H1 (cell line): Measurements from ENCODE around the gene IL37. TPM values are rescaled to one million over a fixed set of nuclear protein-coding genes. Genes with fewer than 3 reads are reported as not detected.

Experiments
- CTCF ChIA-PET: fragments of 300-600 bp; sonication (Branson Sonifier 250); formaldehyde crosslinking; loops from one replicate; lab custom pipeline; 2021; ENCODE audit not compliant: partially characterized antibody; lab: Charles Lee
- POLR2A ChIA-PET: fragments of 300-600 bp; sonication (Branson Sonifier 250); formaldehyde crosslinking; loops from one replicate; lab custom pipeline; 2021; ENCODE audit warnings: inconsistent platforms; ENCODE audit not compliant: partially characterized antibody; lab: Charles Lee
- DNase-seq, 2 experiments: peaks; one replicate each; pipeline versions ENCODE4 v3.0.0 to v3.0.0-alpha.2; 2010 to 2022; ENCODE audit warnings: low spot score in 2 of 2, low read depth in 1 of 2, mixed read lengths in 1 of 2
- FAIRE-seq: peaks from 2 replicates; lab custom pipeline; 2011; peaks lifted over from hg19 to GRCh38; lab: Jason Lieb, UNC
- H2AFZ ChIP-seq: 2 replicates; pipeline ENCODE4 v1.8.1; 2012; ENCODE audit warnings: low read length, inconsistent platforms
- H2AK5ac ChIP-seq: 2 replicates; pipeline ENCODE4 v1.6.1; 2013; ENCODE audit warnings: low read depth, low read length
- H2BK120ac ChIP-seq: replicated peaks from 2 replicates; pipeline ENCODE3; 2013; ENCODE audit warnings: low read depth, low read length, inconsistent platforms
- H2BK12ac ChIP-seq: 2 replicates; pipeline ENCODE4 v1.6.1; 2013; ENCODE audit warnings: low read depth, low read length
- H2BK15ac ChIP-seq: 2 replicates; pipeline ENCODE4 v1.6.1; 2013; ENCODE audit warnings: low read length
- H2BK20ac ChIP-seq: 2 replicates; pipeline ENCODE4 v1.6.1; 2013; ENCODE audit warnings: low read length
- H2BK5ac ChIP-seq: 2 replicates; pipeline ENCODE4 v1.6.1; 2013; ENCODE audit warnings: low read depth, low read length
- H3K14ac ChIP-seq: 2 replicates; pipeline ENCODE4 v1.6.1; 2013; ENCODE audit warnings: inconsistent platforms; ENCODE audit not compliant: insufficient read length
- H3K18ac ChIP-seq: 2 replicates; pipeline ENCODE4 v1.6.1; 2013; ENCODE audit warnings: low read length; ENCODE audit errors: extremely low read depth
- H3K23ac ChIP-seq: 2 replicates; pipeline ENCODE4 v1.6.1; 2013; ENCODE audit warnings: inconsistent platforms; ENCODE audit not compliant: insufficient read length
- H3K23me2 ChIP-seq: 2 replicates; pipeline ENCODE4 v1.6.1; 2013; ENCODE audit warnings: low read depth, low read length
- H3K27ac ChIP-seq: 2 replicates; pipeline ENCODE4 v1.6.1; 2011; ENCODE audit warnings: low read depth, low read length, inconsistent platforms
- H3K27me3 ChIP-seq, 4 experiments: replicated peaks in 1 of 4; 1 replicate in 1 of 4; 2 replicates in 3 of 4; pipeline versions ENCODE4 v1.6.1 to v1.8.1; 2011 to 2013; ENCODE audit warnings: low read length in 3 of 4, mild to moderate bottlenecking in 3 of 4, inconsistent platforms in 2 of 4, mixed read lengths in 2 of 4, moderate library complexity in 1 of 4; ENCODE audit not compliant: control insufficient read depth in 3 of 4, insufficient read depth in 3 of 4; ENCODE audit errors: extremely low read depth in 1 of 4
- H3K36me3 ChIP-seq, 4 experiments: 2 replicates each; pipeline versions ENCODE4 v1.6.1 to v1.8.1; 2011 to 2013; ENCODE audit warnings: mild to moderate bottlenecking in 4 of 4, low read length in 3 of 4, moderate library complexity in 2 of 4, control low read depth in 1 of 4, inconsistent platforms in 1 of 4; ENCODE audit not compliant: insufficient read depth in 4 of 4, control insufficient read depth in 2 of 4
- H3K4ac ChIP-seq: replicated peaks from 2 replicates; pipeline ENCODE3; 2013; ENCODE audit warnings: low read length, low read depth, mixed read lengths, inconsistent platforms; ENCODE audit not compliant: insufficient read length
- H3K4me1 ChIP-seq, 4 experiments: replicated peaks in 1 of 4; 1 replicate in 1 of 4; 2 replicates in 3 of 4; pipeline versions ENCODE4 v1.6.1 to v1.8.1; 2011 to 2013; ENCODE audit warnings: low read length in 3 of 4, inconsistent platforms in 2 of 4, mixed read lengths in 1 of 4; ENCODE audit not compliant: insufficient read depth in 4 of 4, control insufficient read depth in 3 of 4
- H3K4me2 ChIP-seq, 2 experiments: 2 replicates each; pipeline versions ENCODE4 v1.6.1 to v1.8.1; 2011 to 2013; ENCODE audit warnings: low read depth in 2 of 2, low read length in 2 of 2, control low read depth in 1 of 2, inconsistent platforms in 1 of 2, mild to moderate bottlenecking in 1 of 2; ENCODE audit not compliant: insufficient read depth in 1 of 2
- H3K4me3 ChIP-seq, 4 experiments: fragments of 200-600, 300-600 bp in 1 of 4; sonication (generic), shearing (Covaris generic), sonication (Bioruptor Twin) in 1 of 4; 2 replicates each; pipeline versions ENCODE4 v1.5.1 to v1.8.1; 2011 to 2016; ENCODE audit warnings: low read length in 4 of 4, low read depth in 3 of 4, control low read depth in 2 of 4, inconsistent platforms in 2 of 4, mild to moderate bottlenecking in 2 of 4, mixed read lengths in 1 of 4, moderate library complexity in 1 of 4; ENCODE audit not compliant: insufficient read depth in 2 of 4; ENCODE audit errors: extremely low read depth in 1 of 4
- H3K56ac ChIP-seq: replicated peaks from 2 replicates; pipeline ENCODE3; 2013; ENCODE audit warnings: low read depth, mild to moderate bottlenecking, mixed read lengths, low read length, inconsistent platforms; ENCODE audit not compliant: insufficient read length
- H3K79me1 ChIP-seq: 2 replicates; pipeline ENCODE4 v1.6.1; 2013; ENCODE audit warnings: low read depth, low read length, control low read depth
- H3K79me2 ChIP-seq, 2 experiments: 2 replicates each; pipeline versions ENCODE4 v1.6.1 to v1.8.1; 2012 to 2013; ENCODE audit warnings: low read length in 2 of 2, mild to moderate bottlenecking in 2 of 2, inconsistent platforms in 1 of 2; ENCODE audit not compliant: insufficient read depth in 2 of 2, control insufficient read depth in 1 of 2
- H3K9ac ChIP-seq, 4 experiments: replicated peaks in 1 of 4; 1 replicate in 1 of 4; 2 replicates in 3 of 4; pipeline versions ENCODE4 v1.6.1 to v1.8.1; 2011 to 2013; ENCODE audit warnings: low read depth in 3 of 4, low read length in 3 of 4, control low read depth in 2 of 4, mild to moderate bottlenecking in 2 of 4, moderate library complexity in 2 of 4, inconsistent platforms in 1 of 4; ENCODE audit errors: extremely low read depth in 1 of 4
- H3K9me3 ChIP-seq, 2 experiments: 2 replicates each; pipeline versions ENCODE4 v1.6.1 to v1.8.1; 2012 to 2013; ENCODE audit warnings: mild to moderate bottlenecking in 2 of 2, moderate library complexity in 2 of 2, control low read depth in 1 of 2, inconsistent platforms in 1 of 2, low read depth in 1 of 2, low read length in 1 of 2, mixed read lengths in 1 of 2; ENCODE audit not compliant: insufficient read depth in 2 of 2
- H4K20me1 ChIP-seq, 2 experiments: replicated peaks in 1 of 2; 2 replicates each; pipeline versions ENCODE3 to v1.8.1; 2011 to 2013; ENCODE audit warnings: inconsistent platforms in 2 of 2, low read length in 2 of 2, mild to moderate bottlenecking in 1 of 2; ENCODE audit not compliant: insufficient read depth in 2 of 2, control insufficient read depth in 1 of 2
- H4K5ac ChIP-seq: 2 replicates; pipeline ENCODE4 v1.6.1; 2013; ENCODE audit warnings: low read length, low read depth, mixed read lengths, inconsistent platforms; ENCODE audit not compliant: insufficient read length
- H4K8ac ChIP-seq: 2 replicates; pipeline ENCODE4 v1.8.0; 2013; ENCODE audit warnings: mild to moderate bottlenecking, moderate library complexity, low read length, inconsistent platforms; ENCODE audit not compliant: insufficient read depth; ENCODE audit errors: extremely low read depth
- H4K91ac ChIP-seq: replicated peaks from 2 replicates; pipeline ENCODE3; 2013; ENCODE audit warnings: low read length, mixed read lengths, inconsistent platforms; ENCODE audit not compliant: insufficient read length
- POLR2AphosphoS5 ChIP-seq: IDR thresholded peaks from 2 replicates; pipeline ENCODE4 v1.6.1; 2011; ENCODE audit warnings: low read depth, low read length
- RAD21 ChIP-seq, 2 experiments: IDR thresholded peaks in 1 of 2; conservative IDR thresholded peaks in 1 of 2; 2 replicates each; pipeline ENCODE4 v1.6.1; 2011; ENCODE audit warnings: low read depth in 2 of 2, low read length in 2 of 2, improper control_type of control experiment in 1 of 2, inconsistent platforms in 1 of 2, mild to moderate bottlenecking in 1 of 2, moderate library complexity in 1 of 2
- SRF ChIP-seq: IDR thresholded peaks from 2 replicates; pipeline ENCODE4 v1.6.1; 2011; ENCODE audit warnings: mild to moderate bottlenecking, low read depth, low read length, moderate library complexity
- TAF1 ChIP-seq: IDR thresholded peaks from 2 replicates; pipeline ENCODE4 v1.6.1; 2011; ENCODE audit warnings: mild to moderate bottlenecking, low read depth, low read length
- WGBS, 2 experiments: shearing (Covaris generic) in 1 of 2; methylation state at CpG; one replicate each; pipeline versions ENCODE4 v1.1.6 to v1.1.7; 2013 to 2015; ENCODE audit warnings: low lambda C conversion rate in 2 of 2, mixed read lengths in 2 of 2, inconsistent platforms in 1 of 2, low coverage in 1 of 2, missing lambda C conversion rate in 1 of 2; ENCODE audit not compliant: insufficient replicate concordance in 2 of 2, insufficient coverage in 1 of 2, insufficient read length in 1 of 2; ENCODE audit errors: extremely low coverage in 1 of 2, missing lambda C conversion rate in 1 of 2; 5-methylcytosine and 5-hydroxymethylcytosine counted together
- polyA plus RNA-seq, 7 experiments: library from polyadenylated mRNA; depleted of rRNA in 3 of 7; stranded (reverse) in 5 of 7; unstranded in 2 of 7; fragments of >200 nt in 5 of 7; fragments of 200-250 nt in 2 of 7; gene quantifications; 1 replicate in 5 of 7; 2 replicates in 1 of 7; 4 replicates in 1 of 7; pipeline versions ENCODE4 v1.2.1 to v1.2.3, GENCODE V29; 2011 to 2013; ENCODE audit warnings: missing spikeins in 2 of 7, mixed read lengths in 2 of 7
- total RNA-seq: library from RNA; stranded (reverse); fragmentation: NEBNext Ultra II Directional; extraction: Animal tissue kit (Norgen Biotek cat#: 25700); gene quantifications from 2 replicates; pipeline ENCODE4 v1.2.1, GENCODE V29; 2021
- TF ChIP-seq, protein P1 (sequence below): IDR thresholded peaks from 2 replicates; pipeline ENCODE4 v1.6.1; 2012; ENCODE audit warnings: low read length, inconsistent platforms
- TF ChIP-seq, protein P2 (sequence below), 3 experiments: IDR thresholded peaks; 1 replicate in 2 of 3; 2 replicates in 1 of 3; pipeline versions ENCODE4 v1.5.1 to v1.6.1; 2011; ENCODE audit warnings: low read length in 3 of 3, mild to moderate bottlenecking in 3 of 3, inconsistent platforms in 2 of 3, low read depth in 1 of 3, moderate library complexity in 1 of 3; ENCODE audit not compliant: insufficient read depth in 1 of 3; ENCODE audit errors: control extremely low read depth in 1 of 3

IL37 gene
- total and polyA plus RNA-seq, 2 of the 8 experiments (the other 6 are each of a cell fraction or from before 2014, with no cell fraction given), result 0.18 TPM; not detected in 1

DNA sequence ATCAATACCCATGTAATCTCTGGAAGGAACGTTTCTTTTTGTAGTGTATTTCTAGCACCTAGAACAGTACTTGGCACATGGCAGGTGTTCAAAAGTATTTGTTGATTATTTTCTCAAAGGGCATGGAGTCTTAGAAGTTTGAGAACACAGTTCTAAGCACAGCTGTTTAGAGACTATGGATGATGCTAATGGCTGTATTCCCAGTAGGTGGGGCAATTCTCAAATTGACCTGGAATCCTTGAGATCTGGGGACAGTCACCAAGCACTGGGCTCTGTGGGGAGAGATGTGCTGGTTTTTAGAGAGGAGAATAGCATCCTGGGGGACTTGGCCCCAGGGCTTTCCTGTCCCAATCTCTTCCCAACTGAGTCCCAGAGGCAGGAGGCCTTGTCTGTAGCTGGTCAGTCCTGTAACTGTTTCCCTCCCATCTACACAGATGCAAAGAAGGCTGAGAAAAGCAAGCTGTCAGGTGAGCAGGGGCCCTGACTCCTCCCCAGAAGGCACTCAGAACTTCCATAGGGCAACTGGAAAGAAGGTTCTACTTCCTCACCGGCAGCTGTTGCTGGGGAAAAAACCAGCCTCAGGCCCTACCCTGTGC is 49.4 kb downstream of the IL37 start:
- no peak overlapping the region for H4K8ac ChIP-seq
- TF ChIP-seq, protein P1, sequence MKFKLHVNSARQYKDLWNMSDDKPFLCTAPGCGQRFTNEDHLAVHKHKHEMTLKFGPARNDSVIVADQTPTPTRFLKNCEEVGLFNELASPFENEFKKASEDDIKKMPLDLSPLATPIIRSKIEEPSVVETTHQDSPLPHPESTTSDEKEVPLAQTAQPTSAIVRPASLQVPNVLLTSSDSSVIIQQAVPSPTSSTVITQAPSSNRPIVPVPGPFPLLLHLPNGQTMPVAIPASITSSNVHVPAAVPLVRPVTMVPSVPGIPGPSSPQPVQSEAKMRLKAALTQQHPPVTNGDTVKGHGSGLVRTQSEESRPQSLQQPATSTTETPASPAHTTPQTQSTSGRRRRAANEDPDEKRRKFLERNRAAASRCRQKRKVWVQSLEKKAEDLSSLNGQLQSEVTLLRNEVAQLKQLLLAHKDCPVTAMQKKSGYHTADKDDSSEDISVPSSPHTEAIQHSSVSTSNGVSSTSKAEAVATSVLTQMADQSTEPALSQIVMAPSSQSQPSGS, result no peak
- no peak for TF ChIP-seq SRF
- TF ChIP-seq POLR2AphosphoS5, result no peak
- TF ChIP-seq TAF1, result no peak
- TF ChIP-seq RAD21 (IDR thresholded peaks at IDR 0.05 in 1 of 2, conservative IDR thresholded peaks at IDR 0.05 in 1 of 2; ENCODE audit: low read depth in 2 of 2, low read length in 2 of 2), result 0 out of 4 replicates have a peak, but pooled peaks of 1 of the 2 experiments have one; percentile 12
- TF ChIP-seq, protein P2, sequence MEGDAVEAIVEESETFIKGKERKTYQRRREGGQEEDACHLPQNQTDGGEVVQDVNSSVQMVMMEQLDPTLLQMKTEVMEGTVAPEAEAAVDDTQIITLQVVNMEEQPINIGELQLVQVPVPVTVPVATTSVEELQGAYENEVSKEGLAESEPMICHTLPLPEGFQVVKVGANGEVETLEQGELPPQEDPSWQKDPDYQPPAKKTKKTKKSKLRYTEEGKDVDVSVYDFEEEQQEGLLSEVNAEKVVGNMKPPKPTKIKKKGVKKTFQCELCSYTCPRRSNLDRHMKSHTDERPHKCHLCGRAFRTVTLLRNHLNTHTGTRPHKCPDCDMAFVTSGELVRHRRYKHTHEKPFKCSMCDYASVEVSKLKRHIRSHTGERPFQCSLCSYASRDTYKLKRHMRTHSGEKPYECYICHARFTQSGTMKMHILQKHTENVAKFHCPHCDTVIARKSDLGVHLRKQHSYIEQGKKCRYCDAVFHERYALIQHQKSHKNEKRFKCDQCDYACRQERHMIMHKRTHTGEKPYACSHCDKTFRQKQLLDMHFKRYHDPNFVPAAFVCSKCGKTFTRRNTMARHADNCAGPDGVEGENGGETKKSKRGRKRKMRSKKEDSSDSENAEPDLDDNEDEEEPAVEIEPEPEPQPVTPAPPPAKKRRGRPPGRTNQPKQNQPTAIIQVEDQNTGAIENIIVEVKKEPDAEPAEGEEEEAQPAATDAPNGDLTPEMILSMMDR (IDR thresholded peaks at IDR 0.05; ENCODE audit: control extremely low read depth in 1 of 3, insufficient read depth in 1 of 3, low read depth in 1 of 3, low read length in 3 of 3), result peak in 2 of 3 experiments; percentile 27 to 31; a peak in 1 of 4 replicates
- TF ChIP-seq, all 59 proteins: peak for 2
- Histone ChIP-seq H2AFZ (0 out of 2 replicates have a peak overlapping the region, but pooled peaks have one; percentile 45), H3K36me3 (no peaks in the 10 kb centered on the region), H3K56ac (no peak overlapping the region), H3K14ac (no peak overlapping the region), H3K79me2 (no peaks in the 10 kb centered on the region), H3K27me3 (no peaks in the 10 kb centered on the region; a peak in 1 of 7 replicates), H3K18ac (no peak overlapping the region), H2BK20ac (no peak overlapping the region), H3K4me2 (no peak overlapping the region), H2BK12ac (no peak overlapping the region), H4K20me1 (no peaks in the 10 kb centered on the region), H3K4me1 (no peaks in the 10 kb centered on the region), H3K4ac (no peak overlapping the region), H4K5ac (no peak overlapping the region), H3K4me3 (no peak overlapping the region), H2BK15ac (no peak overlapping the region), H3K23me2 (no peaks in the 10 kb centered on the region), H3K79me1 (no peaks in the 10 kb centered on the region), H2AK5ac (no peak overlapping the region), H2BK5ac (no peak overlapping the region), H3K23ac (no peak overlapping the region), H3K9me3 (no peaks in the 10 kb centered on the region), H2BK120ac (no peak overlapping the region), H3K9ac (no peak overlapping the region), H3K27ac (no peak overlapping the region), H4K91ac (no peak overlapping the region)
- DNase-seq (no peak), FAIRE-seq (no peak)
- WGBS, 2 experiments, result 70% methylated on average over 2 of the region's 2 CpGs; no CpG with 5 or more reads in 1 of the 2 experiments
- ChIA-PET CTCF (interaction anchor here (0.6 to 3.9 kb wide), 20 partner anchors 9 to 293 kb away, joined by 3 to 41 read pairs (median 6); partner anchors contain the start of gene IL36G), POLR2A (no interaction called here)
